ENCODE measurements around the gene TTC34.
A peak's percentile ranks its signal among the peaks of the same experiment; 100 is the strongest.
"Not testable (repeated sequence)": the region's sequence is repeated elsewhere in the genome, so short reads cannot be mapped to it uniquely, and the experiment has no call there.

The TTC34 gene

DNA sequence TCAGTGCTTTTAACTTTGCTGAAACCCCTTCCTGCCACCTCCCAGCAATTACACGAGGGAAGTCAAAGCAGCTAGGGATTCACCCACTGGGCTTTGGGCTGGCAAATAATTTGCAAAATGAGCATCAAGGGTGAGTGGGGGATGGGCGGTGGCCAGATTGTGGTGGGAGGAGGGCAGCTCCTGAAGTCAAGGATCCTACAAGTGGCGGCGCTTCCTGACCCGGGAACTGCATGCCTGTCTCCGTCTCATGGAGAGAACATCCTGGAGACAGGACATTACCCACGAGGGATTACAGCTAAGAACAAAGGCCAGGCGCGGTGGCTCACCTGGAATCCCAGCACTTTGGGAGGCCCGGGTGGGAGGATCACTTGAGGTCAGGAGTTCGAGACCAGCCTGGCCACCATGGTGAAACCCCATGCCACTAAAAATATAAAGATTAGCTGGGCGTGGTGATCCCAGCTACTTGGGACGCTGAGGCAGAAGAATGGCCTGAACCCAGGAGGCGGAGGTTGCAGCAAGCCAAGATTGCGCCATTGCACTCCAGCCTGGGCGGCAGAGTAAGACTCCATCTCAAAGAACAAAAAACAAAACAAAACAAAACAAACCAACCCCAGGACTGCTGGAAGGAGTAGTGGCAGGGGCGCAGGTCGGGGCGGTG, 12.9 kb downstream of the TTC34 start:
- no peak for TF ChIP-seq GATA1 (IDR thresholded peaks at IDR 0.05; ENCODE audit: low read depth, low read length)
- TF ChIP-seq POLR2A (IDR thresholded peaks at IDR 0.05; ENCODE audit: low read length): no peak
- no peak for DNase-seq

DNA sequence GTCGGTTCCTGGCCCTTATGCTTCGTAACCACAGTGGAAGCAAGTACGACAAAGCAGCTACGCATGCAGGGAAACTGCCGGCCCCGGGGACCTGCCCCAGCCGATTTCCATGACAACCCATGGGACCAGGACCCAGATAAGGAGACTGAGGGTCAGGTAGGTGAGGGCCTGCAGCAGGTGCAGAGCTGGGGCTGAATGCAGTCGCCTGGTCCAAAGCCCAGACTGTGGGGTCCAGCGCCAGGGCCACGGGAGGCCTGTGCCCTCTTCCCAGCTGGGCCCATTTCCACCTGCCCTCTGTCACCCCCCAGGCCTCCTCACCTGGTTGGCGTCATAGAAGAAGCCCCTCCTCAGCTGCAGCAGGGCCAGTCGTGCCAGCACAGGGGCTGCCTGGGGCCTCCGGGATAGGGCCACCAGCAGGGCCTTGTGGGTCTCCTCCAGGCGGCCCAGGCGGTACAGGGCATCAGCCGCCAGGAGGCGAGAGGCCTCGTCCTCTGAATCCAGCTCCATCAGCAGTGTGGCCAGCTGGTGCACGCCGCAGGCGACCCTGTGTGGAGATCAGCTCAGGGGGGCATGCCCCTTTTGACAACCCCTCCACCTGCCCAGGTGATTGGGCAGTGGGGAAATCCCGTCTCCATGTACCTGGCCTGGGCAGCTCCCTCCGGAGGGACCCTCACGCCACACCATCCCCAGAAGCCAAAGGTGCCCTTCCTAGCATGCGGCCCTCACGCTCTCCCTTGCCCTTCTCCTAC, 14.2 kb downstream of the TTC34 start:
- no peak for DNase-seq
- TF ChIP-seq GATA1 (IDR thresholded peaks at IDR 0.05; ENCODE audit: low read depth, low read length) (no peak), POLR2A (IDR thresholded peaks at IDR 0.05; ENCODE audit: low read length) (no peak)

DNA sequence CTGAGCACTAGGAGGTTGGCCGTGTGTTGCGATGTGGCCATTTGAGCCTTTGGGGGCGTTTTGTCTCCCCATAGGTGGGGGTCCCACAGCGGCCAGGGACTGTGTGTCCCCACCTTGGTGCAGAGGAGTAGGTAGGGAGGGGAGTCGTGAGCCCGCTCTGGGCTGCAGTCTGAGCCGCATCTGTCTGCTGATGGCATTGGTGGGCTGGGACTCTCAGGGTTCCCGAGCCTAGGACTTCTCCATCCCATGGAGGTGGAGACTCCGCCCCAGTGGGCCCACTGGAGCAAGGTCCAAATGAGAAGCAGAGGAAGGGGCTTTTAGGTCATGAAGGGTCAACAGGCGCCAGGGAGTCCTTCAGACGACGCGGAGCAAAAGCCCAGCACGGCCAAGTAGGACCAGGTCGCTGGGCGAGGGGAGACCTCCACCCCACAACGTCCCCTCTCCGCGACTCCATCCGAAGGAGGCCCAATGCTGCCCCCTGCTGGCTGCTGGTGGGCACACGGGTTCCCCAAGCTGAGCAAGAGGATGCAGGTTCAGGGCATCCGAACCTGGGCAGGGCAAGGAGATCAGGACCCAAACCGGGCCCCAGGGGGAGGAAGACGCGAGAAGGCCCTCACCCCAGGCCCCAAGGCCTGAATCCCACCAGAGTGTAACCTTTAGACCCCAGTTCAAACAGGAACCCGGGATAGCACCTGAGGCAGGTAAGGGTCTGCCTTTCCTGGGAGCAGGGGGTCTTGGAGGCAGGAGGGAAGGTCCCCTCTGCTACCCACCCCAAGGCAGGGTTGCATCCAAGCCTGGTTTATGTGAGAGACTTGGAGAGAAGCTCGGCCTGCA, 14.9 kb downstream of the TTC34 start:
- peak; percentile 41 to 70 for DNase-seq
- TF ChIP-seq GATA1 (IDR thresholded peaks at IDR 0.05; ENCODE audit: low read depth, low read length) (no peak), POLR2A (IDR thresholded peaks at IDR 0.05; ENCODE audit: low read length) (no peak)

DNA sequence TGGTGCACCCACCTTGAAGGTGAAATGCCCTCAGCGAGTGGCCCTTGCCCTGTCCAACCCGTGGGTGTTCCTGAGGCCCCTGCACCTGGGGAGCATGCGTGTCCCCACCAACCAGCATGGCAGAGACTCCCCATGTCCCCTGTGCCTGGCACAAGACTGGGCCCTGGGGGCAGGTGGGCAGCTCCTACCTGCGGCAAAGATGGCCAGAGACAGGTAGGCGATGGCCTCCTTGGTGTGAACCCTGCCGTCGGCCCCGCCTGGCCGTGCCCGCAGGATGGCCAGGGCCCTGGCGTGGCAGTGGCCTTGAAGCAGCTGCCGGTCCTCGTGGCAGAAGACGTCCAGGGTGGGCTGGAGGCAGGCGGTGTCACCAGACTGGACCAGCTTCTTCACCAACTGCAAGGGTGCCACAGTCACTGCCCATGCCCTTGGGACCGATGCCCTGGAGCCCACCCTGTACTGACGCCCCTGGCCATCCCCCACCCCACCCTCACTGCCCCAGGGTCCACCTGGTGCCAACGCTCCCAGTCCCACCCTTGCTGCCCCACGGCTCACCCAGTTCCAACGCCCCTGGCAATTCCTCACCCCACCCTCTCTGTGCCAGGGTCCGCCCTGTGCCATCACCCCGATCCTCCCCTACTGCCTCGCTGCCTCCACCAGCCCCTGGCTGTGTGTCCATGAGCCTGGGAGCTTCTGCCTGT, 15.7 kb downstream of the TTC34 start:
- TF ChIP-seq POLR2A (IDR thresholded peaks at IDR 0.05; ENCODE audit: low read length): no peak
- no peak for TF ChIP-seq GATA1 (IDR thresholded peaks at IDR 0.05; ENCODE audit: low read depth, low read length)
- no peak for DNase-seq

DNA sequence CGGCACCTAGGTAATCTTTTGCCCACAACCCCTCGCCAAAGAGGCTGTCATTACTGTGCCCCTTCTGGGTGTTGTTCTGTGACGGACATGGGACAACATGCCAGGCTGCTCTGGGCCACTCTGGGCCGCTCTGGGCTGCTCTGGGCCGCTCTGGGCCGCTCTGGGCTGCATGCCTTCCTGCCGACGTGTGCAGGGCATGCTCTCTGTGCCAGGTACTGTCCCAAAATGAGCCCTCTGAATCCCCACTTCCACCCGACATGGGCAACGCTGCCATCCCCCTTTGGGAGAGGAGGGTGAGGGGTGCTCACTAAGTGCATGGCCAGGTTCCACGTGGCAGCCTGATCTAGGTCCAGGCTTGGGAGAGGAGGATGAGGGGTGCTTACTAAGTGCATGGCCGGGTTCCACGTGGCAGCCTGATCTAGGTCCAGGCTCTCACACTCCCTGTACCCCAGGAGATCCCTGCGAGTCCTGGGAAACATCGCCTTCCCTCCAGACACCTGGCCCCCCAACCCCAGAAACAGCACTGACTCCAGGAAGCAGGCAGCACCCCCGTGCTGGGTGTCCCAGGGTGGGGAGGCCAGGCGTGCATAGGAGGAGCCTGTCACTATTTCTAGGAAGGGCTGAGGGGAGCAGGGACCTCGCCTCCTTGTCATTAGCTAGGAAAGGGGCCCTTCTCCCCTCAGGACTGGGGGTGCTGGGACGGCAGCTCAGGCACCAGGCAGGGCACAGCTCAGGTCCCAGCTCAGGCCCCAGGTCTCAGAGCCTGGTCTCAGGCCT, 16.5 kb downstream of the TTC34 start:
- no peak for DNase-seq
- TF ChIP-seq GATA1 (IDR thresholded peaks at IDR 0.05; ENCODE audit: low read depth, low read length) (no peak), POLR2A (IDR thresholded peaks at IDR 0.05; ENCODE audit: low read length) (no peak)

GRCh38 chr1:2783435-2784397, 17.8 kb downstream of the TTC34 start:
- TF ChIP-seq GATA1 (IDR thresholded peaks at IDR 0.05; ENCODE audit: low read depth, low read length): no peak
- TF ChIP-seq POLR2A (IDR thresholded peaks at IDR 0.05; ENCODE audit: low read length): no peak

DNA sequence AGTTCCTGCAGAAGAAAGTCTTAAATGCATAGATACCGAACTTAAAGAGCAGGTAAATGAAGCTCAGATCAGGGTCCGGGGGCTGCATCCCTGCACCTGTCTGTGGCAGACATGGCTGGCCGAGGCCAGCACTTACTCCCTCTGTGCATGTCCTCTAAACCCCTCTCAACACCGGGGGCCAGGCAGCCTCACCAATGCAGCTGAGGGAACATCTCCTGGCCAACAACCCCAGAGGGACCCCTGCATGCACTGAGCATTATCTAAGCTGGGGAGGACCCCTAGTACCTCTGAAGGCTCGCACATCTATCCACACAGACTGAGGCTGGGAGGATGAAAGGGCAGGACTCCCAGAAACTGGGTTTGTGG, 18.4 kb downstream of the TTC34 start:
- DNase-seq: no peak
- TF ChIP-seq GATA1 (IDR thresholded peaks at IDR 0.05; ENCODE audit: low read depth, low read length): no peak
- TF ChIP-seq POLR2A (IDR thresholded peaks at IDR 0.05; ENCODE audit: low read length): no peak

More at GRCh38 chr1:2783435-2784397, 17.8 kb downstream of the TTC34 start:
- DNase-seq: no peak

GRCh38 chr1:2781627-2782026, 19.9 kb downstream of the TTC34 start:
- TF ChIP-seq GATA1 (IDR thresholded peaks at IDR 0.05; ENCODE audit: low read depth, low read length) (no peak), POLR2A (IDR thresholded peaks at IDR 0.05; ENCODE audit: low read length) (no peak)
- DNase-seq: no peak

GRCh38 chr1:2778220-2778592, 23.3 kb downstream of the TTC34 start:
- no peak for DNase-seq
- no peak for TF ChIP-seq POLR2A (IDR thresholded peaks at IDR 0.05; ENCODE audit: low read length)
- no peak for TF ChIP-seq GATA1 (IDR thresholded peaks at IDR 0.05; ENCODE audit: low read depth, low read length)

- TF ChIP-seq GATA1 (IDR thresholded peaks at IDR 0.05; ENCODE audit: low read depth, low read length) (no peak), POLR2A (IDR thresholded peaks at IDR 0.05; ENCODE audit: low read length) (no peak)
- no peak for DNase-seq
Observed at GRCh38 chr1:2777424-2778219, 23.9 kb downstream of the TTC34 start.

DNA sequence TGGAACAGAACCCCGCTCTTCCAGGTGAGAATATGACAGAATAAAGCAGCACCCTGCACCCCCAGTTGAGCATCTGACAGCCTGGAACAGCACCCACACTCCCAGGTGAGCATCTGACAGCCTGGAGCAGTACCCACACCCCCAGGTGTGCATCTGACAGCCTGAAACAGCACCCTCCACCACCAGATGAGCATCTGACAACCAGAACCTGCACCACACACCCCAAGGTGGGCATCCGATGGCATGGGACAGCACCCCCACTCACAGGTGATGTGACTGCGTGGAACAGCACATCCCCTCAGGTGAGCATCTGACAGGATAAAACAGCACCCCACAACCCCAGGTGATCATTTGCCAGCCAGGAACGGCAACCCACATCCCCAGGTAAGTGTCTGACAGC, 26.2 kb downstream of the TTC34 start:
- DNase-seq: not testable (repeated sequence)

GRCh38 chr1:2768052-2768451, 33.4 kb downstream of the TTC34 start:
- not testable (repeated sequence) for DNase-seq

GRCh38 chr1:2759433-2759832, 42.1 kb downstream of the TTC34 start:
- DNase-seq: not testable (repeated sequence)

GRCh38 chr1:2757519-2757918, 44.0 kb downstream of the TTC34 start:
- DNase-seq: not testable (repeated sequence)

- DNase-seq: not testable (repeated sequence)
Observed at GRCh38 chr1:2755426-2755825, 46.1 kb downstream of the TTC34 start.

DNA sequence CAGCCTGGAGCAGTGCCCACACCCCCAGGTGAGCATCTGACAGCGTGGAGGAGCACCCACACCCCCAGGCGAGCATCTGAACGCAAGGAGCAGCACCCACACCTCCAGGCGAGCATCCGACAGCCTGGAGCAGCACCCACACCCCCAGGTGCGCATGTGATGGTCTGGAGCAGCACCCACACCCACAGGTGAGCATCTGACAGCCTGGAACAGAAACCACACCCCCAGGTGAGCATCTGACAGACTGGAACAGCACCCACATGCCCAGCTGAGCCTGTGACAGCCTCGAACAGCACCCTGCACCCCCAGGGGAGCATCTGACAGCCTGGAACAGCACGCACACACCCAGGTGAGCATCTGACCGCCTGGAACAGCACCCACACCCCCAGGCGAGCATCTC, 46.9 kb downstream of the TTC34 start:
- not testable (repeated sequence) for DNase-seq

DNA sequence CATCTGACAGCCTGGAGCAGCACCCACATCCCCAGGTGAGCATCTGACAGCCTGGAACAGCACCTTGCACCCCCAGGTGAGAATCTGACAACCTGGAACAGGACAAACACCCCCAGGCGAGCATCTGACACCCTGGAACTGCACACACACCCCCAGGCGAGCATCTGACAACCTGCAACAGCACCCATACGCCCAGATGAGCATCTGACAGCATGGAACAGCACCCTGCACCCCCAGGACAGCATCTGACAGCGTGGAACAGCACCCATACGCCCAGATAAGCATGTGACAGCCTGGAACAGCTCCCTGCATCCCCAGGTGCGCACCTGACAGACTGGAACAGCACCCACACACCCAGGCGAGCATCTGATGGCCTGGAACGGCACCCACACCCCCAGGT, 49.0 kb downstream of the TTC34 start:
- not testable (repeated sequence) for DNase-seq
